Suppressor macrophage treated with lipopolysaccharide for 4 hours (primary cell): ENCODE data around the gene HK2.

Source experiments
- DNase-seq: peaks from one replicate; pipeline ENCODE4 v3.0.0-alpha.2; 2020

The HK2 gene

GRCh38 chr2:74941284-74941683, 107.4 kb downstream of the HK2 start:
- no peak for DNase-seq

- no peak for DNase-seq
Measured at GRCh38 chr2:74942263-74942662, 108.3 kb downstream of the HK2 start.
